ENCODE measurements around the gene KCNE3.

GRCh38 chr11:74442636-74443035 is 24.7 kb downstream of the KCNE3 start:
- TF ChIP-seq CTCF (IDR thresholded peaks at IDR 0.05; ENCODE audit: low read length) (no peak), EZH2 (IDR thresholded peaks at IDR 0.05; ENCODE audit: borderline replicate concordance, low read length) (no peak)
